Heart right ventricle (tissue), 16 donors: ENCODE measurements around the gene VWA5B1. TPM values are rescaled to one million over a fixed set of nuclear protein-coding genes. Genes with fewer than 3 reads are reported as not detected.

ENCODE experiments used
- ATAC-seq, 8 donors: fragments of 200-7000 bp; cut with Tn5 transposase; one replicate each; pipeline ENCODE4 v1.9.1; 2020; ENCODE audit warnings: mild to moderate bottlenecking in 8 of 8, moderate library complexity in 8 of 8, moderate number of reproducible peaks in 1 of 8
- DNase-seq, 2 donors: peaks; one replicate each; pipeline ENCODE4 v3.0.0-alpha.2; 2020
- H3K27ac ChIP-seq, 10 donors: fragments of 200-600 bp; sonication (generic) in 2 of 10; one replicate each; pipeline versions ENCODE4 v1.5.0 to v1.8.0; 2020 to 2022; ENCODE audit warnings: mild to moderate bottlenecking in 3 of 10
- H3K27me3 ChIP-seq, 7 donors: fragments of 200-600 bp; one replicate each; pipeline ENCODE4 v1.8.0; 2021 to 2022; ENCODE audit warnings: mild to moderate bottlenecking in 2 of 7
- H3K36me3 ChIP-seq, 9 donors: fragments of 200-600 bp; sonication (generic) in 1 of 9; one replicate each; pipeline versions ENCODE4 v1.5.0 to v1.8.0; 2020 to 2022; ENCODE audit warnings: mild to moderate bottlenecking in 2 of 9
- H3K4me1 ChIP-seq, 9 donors: fragments of 200-600 bp; sonication (generic) in 1 of 9; one replicate each; pipeline versions ENCODE4 v1.5.0 to v1.8.0; 2020 to 2022; ENCODE audit warnings: mild to moderate bottlenecking in 4 of 9
- H3K4me3 ChIP-seq, 10 donors: fragments of 200-600 bp; sonication (generic) in 2 of 10; one replicate each; pipeline versions ENCODE4 v1.5.0 to v1.8.0; 2020 to 2022; ENCODE audit warnings: mild to moderate bottlenecking in 7 of 10, moderate library complexity in 2 of 10
- H3K9me3 ChIP-seq, 11 donors: fragments of 200-600 bp in 10 of 11; sonication (generic) in 2 of 11; one replicate each; pipeline versions ENCODE4 v1.5.0 to v1.8.0; 2013 to 2022; ENCODE audit warnings: mild to moderate bottlenecking in 2 of 11, control low read depth in 1 of 11, moderate library complexity in 1 of 11
- WGBS, 2 donors: extraction: QIAGEN DNeasy Blood & Tissue Kit; methylation state at CpG; one replicate each; pipeline ENCODE4 v1.1.7; 2013; ENCODE audit warnings: inconsistent platforms in 1 of 2; 5-methylcytosine and 5-hydroxymethylcytosine counted together
- intact Hi-C, 10 donors: fragments of 100-400 bp; cut with DNase I; formaldehyde crosslinking; loops; one replicate each; pipeline versions ENCODE4 v1.11.1 to v1.14.2; 2022
- polyA plus RNA-seq, 2 donors: library from polyadenylated mRNA; stranded (reverse); fragments of 200-250 nt; gene quantifications; one replicate each; pipeline ENCODE4 v1.2.3, GENCODE V29; 2013
- total RNA-seq, 10 donors: library from RNA; stranded (reverse); fragmentation: NEBNext Ultra II Directional in 3 of 10; extraction: Animal tissue kit (Norgen Biotek cat#: 25700) in 3 of 10; gene quantifications; one replicate each; pipeline versions ENCODE4 v1.2.1 to v1.2.4, GENCODE V29; 2021 to 2023
- TF ChIP-seq, protein P1 (sequence below), 9 donors: fragments of 200-600 bp; sonication (generic) in 2 of 9; IDR thresholded peaks; one replicate each; pipeline versions ENCODE4 v1.5.0 to v1.8.0; 2021 to 2022; ENCODE audit warnings: antibody characterized with exemption in 9 of 9, mild to moderate bottlenecking in 5 of 9, moderate library complexity in 1 of 9
- donor health status: Arrhythmogenic right ventricular cardiomyopathy.
- donor health status: ischemic (EF 13 %, LVEDD 7.1; RV severe dilation, severe dysfunction).
- donor health status: healthy with polysubstance abuse.
- donor health status: DM: no; HTN: yes; CAD: no.
- donor health status: DM: no; HTN: no; CAD: no.
- donor health status: ischemic (EF 25% LVEDD 6.9; RV normal size, moderate dysfunction).
- donor health status: ischemic (EF 25% LVEDD 5.7; RV mildly dilated, moderate dysfunction).
- donor health status: healthy.
- donor health status: DM: yes; HTN: yes; CAD: no.
- donor health status: Ischemic cardiomyopathy.
- donor health status: ischemic (EF 35%, LVEDD 5.7; RV mildly dilated, moderate dysfunction).
- donor health status: nonischemic (EF 11% LVEDD 7.7; RV severe dilation, severe dysfunction).
- donor health status: DM: yes; HTN: yes; CAD: no.
- donor health status: PGD.
- donor health status: ischemic (EF 29% LVEDD 5.4; RV normal size, mild dysfunction).
- donor health status: nonischemic (EF 23%, LVEDD 6.1; RV moderate dilation, normal function).

The VWA5B1 gene
- total and polyA plus RNA-seq, 12 donors, result 0.03 to 1.2 (median 0.18) TPM; not detected in 9

DNA sequence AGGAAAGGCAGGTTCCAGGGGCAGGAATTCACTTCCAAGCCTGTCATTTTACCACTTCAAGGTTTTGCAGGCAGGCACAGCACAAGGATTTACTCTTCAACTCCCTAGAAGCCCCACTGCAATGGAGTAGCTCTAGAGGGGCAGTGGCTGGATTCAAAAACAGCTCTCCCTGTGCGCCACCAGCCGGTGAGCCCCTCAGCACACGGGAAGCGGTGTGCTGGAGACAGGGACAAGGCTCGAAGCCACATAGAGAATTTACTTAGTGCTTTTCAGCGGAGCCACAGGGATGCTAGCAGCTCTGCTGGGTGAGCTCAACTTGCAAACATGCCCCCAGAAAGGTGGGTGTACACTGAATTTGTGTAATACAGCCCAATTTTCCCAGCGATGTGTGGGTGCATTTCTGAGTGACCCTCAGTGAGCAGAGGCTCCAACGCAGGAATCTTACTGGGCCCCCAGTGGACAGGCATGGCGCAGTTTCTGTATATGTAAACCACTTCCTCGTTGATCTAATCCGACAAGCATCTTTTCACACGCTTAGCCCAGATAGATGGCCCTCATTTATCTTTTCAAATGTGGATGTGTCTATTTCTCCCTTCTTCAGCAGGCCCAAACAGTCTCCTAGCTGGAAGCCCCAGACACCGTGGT, 10.9 kb downstream of the VWA5B1 start:
- DNase-seq, result no peak
- intact Hi-C loops, result loop anchor here in 1 of 10 donors (10.0 kb wide), 1 partner anchor 197 kb away; no protein-coding TSS in a partner anchor
- WGBS, 2 donors, result 67 to 68% methylated on average over 13 of the region's 13 CpGs

DNA sequence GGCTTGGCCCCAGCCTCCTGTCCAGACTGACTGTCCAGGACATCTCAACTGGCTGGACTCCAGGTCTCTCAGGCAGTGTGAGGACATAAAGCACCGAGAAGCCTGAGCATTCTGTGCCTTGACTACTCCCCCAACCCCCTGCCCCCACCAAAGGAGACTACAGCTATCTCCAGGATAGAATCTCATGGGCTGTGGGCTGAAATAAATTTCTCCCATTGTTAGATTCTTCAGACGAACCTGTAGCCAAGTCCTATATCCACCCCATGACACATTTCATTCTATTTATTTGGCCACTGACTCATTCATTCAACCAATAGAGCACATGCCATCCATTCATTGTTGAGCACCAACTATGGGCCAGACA, 11.4 kb downstream of the VWA5B1 start:
- H3K36me3 ChIP-seq, result no peaks in the 10 kb centered on the region
- ATAC-seq, result peak in 7 of 8 donors; percentile 57 to 96 (median 72)
- H3K27me3 ChIP-seq, result peaks cover 0 to 3% (median 0%) of the 10 kb centered on the region in 7 donors
- TF ChIP-seq, protein P1, sequence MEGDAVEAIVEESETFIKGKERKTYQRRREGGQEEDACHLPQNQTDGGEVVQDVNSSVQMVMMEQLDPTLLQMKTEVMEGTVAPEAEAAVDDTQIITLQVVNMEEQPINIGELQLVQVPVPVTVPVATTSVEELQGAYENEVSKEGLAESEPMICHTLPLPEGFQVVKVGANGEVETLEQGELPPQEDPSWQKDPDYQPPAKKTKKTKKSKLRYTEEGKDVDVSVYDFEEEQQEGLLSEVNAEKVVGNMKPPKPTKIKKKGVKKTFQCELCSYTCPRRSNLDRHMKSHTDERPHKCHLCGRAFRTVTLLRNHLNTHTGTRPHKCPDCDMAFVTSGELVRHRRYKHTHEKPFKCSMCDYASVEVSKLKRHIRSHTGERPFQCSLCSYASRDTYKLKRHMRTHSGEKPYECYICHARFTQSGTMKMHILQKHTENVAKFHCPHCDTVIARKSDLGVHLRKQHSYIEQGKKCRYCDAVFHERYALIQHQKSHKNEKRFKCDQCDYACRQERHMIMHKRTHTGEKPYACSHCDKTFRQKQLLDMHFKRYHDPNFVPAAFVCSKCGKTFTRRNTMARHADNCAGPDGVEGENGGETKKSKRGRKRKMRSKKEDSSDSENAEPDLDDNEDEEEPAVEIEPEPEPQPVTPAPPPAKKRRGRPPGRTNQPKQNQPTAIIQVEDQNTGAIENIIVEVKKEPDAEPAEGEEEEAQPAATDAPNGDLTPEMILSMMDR (IDR thresholded peaks at IDR 0.05), result no peak
- H3K9me3 ChIP-seq, result no peaks in the 10 kb centered on the region
- no peak overlapping the region for H3K4me3 ChIP-seq
- H3K27ac ChIP-seq, result no peak overlapping the region
- intact Hi-C loops, result loop anchor here in 1 of 10 donors (10.0 kb wide), 1 partner anchor 197 kb away; no protein-coding TSS in a partner anchor
- 28 to 42% methylated on average over 2 of the region's 2 CpGs for WGBS, 2 donors
- peak; percentile 16 to 48 for DNase-seq
- H3K4me1 ChIP-seq, result peaks cover 0 to 6% (median 0%) of the 10 kb centered on the region in 9 donors

More for the DNA sequence above, 10.9 kb downstream of the VWA5B1 start:
- no peak overlapping the region for H3K27ac ChIP-seq
- no peaks in the 10 kb centered on the region for H3K36me3 ChIP-seq
- H3K4me3 ChIP-seq, result no peak overlapping the region
- peak in 1 of 8 donors; percentile 6 for ATAC-seq
- peaks cover 0 to 3% (median 0%) of the 10 kb centered on the region in 7 donors for H3K27me3 ChIP-seq
- H3K4me1 ChIP-seq, result peaks cover 0 to 6% (median 0%) of the 10 kb centered on the region in 9 donors
- TF ChIP-seq, protein P1 (IDR thresholded peaks at IDR 0.05), result no peak
- no peaks in the 10 kb centered on the region for H3K9me3 ChIP-seq

DNA sequence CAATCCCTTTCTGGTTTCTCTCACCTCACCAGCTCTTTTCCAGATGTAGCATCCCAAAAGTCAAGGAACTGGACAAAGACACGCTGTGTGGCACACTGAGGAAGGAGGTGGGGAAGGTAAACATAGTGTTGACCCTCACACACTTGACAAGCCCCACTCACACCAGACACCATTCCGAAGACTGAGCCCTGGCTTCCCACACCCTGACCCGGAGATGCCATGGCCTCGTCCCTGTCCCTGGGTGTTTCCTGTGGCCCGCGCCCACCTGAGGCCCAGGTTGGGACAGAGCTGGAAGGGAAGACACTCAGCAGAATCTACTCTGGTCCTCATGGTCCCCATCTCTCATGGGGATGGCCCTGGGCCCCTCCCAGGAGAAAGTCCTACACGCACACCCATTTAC, 16.4 kb downstream of the VWA5B1 start:
- intact Hi-C loops, result loop anchor here in 1 of 10 donors (10.0 kb wide), 1 partner anchor 202 kb away; no protein-coding TSS in a partner anchor
- ATAC-seq, result no peak

DNA sequence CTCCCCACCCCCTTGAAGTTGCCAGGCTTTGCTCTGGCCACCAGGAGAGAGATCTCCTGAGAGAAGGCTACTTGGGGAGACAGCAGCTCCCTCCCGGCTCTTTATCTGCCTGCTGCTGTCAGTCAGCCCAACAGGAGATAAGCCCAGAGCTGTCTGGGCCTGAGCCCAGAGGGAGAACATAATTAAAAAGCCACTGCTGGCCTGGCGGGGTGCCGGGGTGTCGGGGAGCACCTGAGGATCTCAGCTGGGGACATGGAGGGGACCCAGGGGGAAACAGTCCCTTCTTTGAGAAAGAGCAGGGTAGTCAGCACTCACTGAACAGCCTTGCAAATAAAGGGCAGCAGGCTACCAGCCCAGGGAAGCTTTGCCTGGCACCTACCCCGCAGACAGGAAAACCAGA, 17.9 kb downstream of the VWA5B1 start:
- intact Hi-C loops, result loop anchor here in 1 of 10 donors (10.0 kb wide), 1 partner anchor 204 kb away; no protein-coding TSS in a partner anchor
- TF ChIP-seq, protein P1 (IDR thresholded peaks at IDR 0.05), result no peak
- Histone ChIP-seq H3K27ac (peak overlapping the region in 3 of 10 donors; percentile 15 to 43 (median 30)), H3K4me3 (no peak overlapping the region), H3K27me3 (peaks cover 0 to 5% (median 0%) of the 10 kb centered on the region in 7 donors), H3K36me3 (no peaks in the 10 kb centered on the region), H3K4me1 (peaks cover 0 to 11% (median 0%) of the 10 kb centered on the region in 9 donors), H3K9me3 (no peaks in the 10 kb centered on the region)
- 18 to 22% methylated on average over 5 of the region's 5 CpGs for WGBS, 2 donors
- DNase-seq, result peak; percentile 32 to 73
- peak; percentile 23 to 87 (median 73) for ATAC-seq

More for the DNA sequence above, 16.4 kb downstream of the VWA5B1 start:
- TF ChIP-seq, protein P1 (IDR thresholded peaks at IDR 0.05), result no peak
- H3K36me3 ChIP-seq, result no peaks in the 10 kb centered on the region
- H3K27me3 ChIP-seq, result no peaks in the 10 kb centered on the region
- WGBS, 2 donors, result 76 to 90% methylated on average over 7 of the region's 7 CpGs
- H3K4me1 ChIP-seq, result peaks cover 0 to 11% (median 0%) of the 10 kb centered on the region in 9 donors
- DNase-seq, result no peak
- H3K9me3 ChIP-seq, result no peaks in the 10 kb centered on the region
- H3K27ac ChIP-seq, result no peak overlapping the region
- no peak overlapping the region for H3K4me3 ChIP-seq
